ENCODE measurements around the gene TAGLN.

The TAGLN gene

GRCh38 chr11:117199053-117199915 is at the start of gene TAGLN:
TAGLN (plus strand) TSS chr11:117199370; CDS start chr11:117203014, 3,644 bp downstream.
- no peaks in the 10 kb centered on the region for H3K9me3 ChIP-seq (ENCODE audit: control insufficient read depth, insufficient read depth, low read length)
- H3K27me3 ChIP-seq (ENCODE audit: control insufficient read depth, insufficient read depth, low read length): no peaks in the 10 kb centered on the region
- H3K4me3 ChIP-seq (ENCODE audit: low read depth, low read length): peak within 1 kb of the TSS; percentile 74
- H3K4me1 ChIP-seq (ENCODE audit: control insufficient read depth, insufficient read depth, low read length): peaks cover 34% of the 10 kb centered on the region
- H3K36me3 ChIP-seq (ENCODE audit: control insufficient read depth, insufficient read depth, low read length): peaks cover 25% of the 10 kb centered on the region
- H3K9ac ChIP-seq (ENCODE audit: low read depth, low read length): peak within 1 kb of the TSS; percentile 90
- H3K27ac ChIP-seq (ENCODE audit: low read depth, low read length): peak within 1 kb of the TSS; percentile 95

DNA sequence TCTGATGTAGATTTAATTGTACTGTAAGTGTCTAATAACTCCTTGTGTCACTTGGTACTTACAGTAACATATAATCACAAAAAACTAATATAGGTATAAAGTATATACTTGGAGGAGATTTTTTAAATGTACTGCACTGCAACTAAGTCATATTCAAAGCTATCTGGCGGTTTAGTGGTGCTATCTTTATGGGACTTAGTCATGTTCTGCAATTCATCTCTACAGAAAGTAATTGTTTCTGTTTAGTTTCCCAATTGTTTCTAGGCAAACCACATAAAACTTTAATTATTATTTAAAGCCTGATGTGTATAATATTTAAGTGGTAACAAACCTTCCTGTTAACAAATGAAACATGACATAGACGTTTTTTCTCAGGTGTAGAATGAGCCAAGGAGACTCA is 47.1 kb upstream of the TAGLN start:
- Histone ChIP-seq H3K27me3 (ENCODE audit: control insufficient read depth, insufficient read depth, low read length) (no peaks in the 10 kb centered on the region), H3K36me3 (ENCODE audit: control insufficient read depth, insufficient read depth, low read length) (peaks cover 68% of the 10 kb centered on the region), H3K4me1 (ENCODE audit: control insufficient read depth, insufficient read depth, low read length) (no peaks in the 10 kb centered on the region), H3K9ac (ENCODE audit: low read depth, low read length) (no peak overlapping the region), H3K27ac (ENCODE audit: low read depth, low read length) (no peak overlapping the region), H3K4me3 (ENCODE audit: low read depth, low read length) (no peak overlapping the region), H3K9me3 (ENCODE audit: control insufficient read depth, insufficient read depth, low read length) (no peaks in the 10 kb centered on the region)

DNA sequence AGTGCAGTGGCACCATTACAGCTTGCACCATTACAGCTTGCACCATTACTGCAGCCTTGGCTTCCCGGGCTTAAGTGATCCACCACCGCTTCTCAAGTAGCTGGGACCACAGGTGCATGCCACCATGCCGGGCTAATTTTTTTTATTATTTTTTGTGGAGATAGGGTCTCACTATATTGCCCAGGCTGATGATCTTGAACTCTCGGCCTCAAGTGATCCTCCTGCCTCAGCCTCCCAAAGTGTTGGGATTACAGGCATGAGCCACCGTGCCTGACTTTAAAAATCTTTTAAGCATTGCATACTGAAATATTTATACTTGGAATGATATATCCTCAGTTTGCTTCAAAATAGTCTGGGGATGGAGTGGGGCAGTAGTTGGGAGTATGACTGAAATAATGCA is 44.7 kb upstream of the TAGLN start:
- Histone ChIP-seq H3K27me3 (ENCODE audit: control insufficient read depth, insufficient read depth, low read length) (no peaks in the 10 kb centered on the region), H3K4me3 (ENCODE audit: low read depth, low read length) (no peak overlapping the region), H3K36me3 (ENCODE audit: control insufficient read depth, insufficient read depth, low read length) (peaks cover 73% of the 10 kb centered on the region)

GRCh38 chr11:117157507-117157906 is 41.7 kb upstream of the TAGLN start:
- no peaks in the 10 kb centered on the region for H3K27me3 ChIP-seq (ENCODE audit: control insufficient read depth, insufficient read depth, low read length)
- H3K9me3 ChIP-seq (ENCODE audit: control insufficient read depth, insufficient read depth, low read length): no peaks in the 10 kb centered on the region
- H3K4me3 ChIP-seq (ENCODE audit: low read depth, low read length): no peak overlapping the region
- peaks cover 82% of the 10 kb centered on the region for H3K36me3 ChIP-seq (ENCODE audit: control insufficient read depth, insufficient read depth, low read length)
- no peaks in the 10 kb centered on the region for H3K4me1 ChIP-seq (ENCODE audit: control insufficient read depth, insufficient read depth, low read length)
- H3K9ac ChIP-seq (ENCODE audit: low read depth, low read length): no peak overlapping the region
- no peak overlapping the region for H3K27ac ChIP-seq (ENCODE audit: low read depth, low read length)

More for the DNA sequence above, 44.7 kb upstream of the TAGLN start:
- H3K4me1 ChIP-seq (ENCODE audit: control insufficient read depth, insufficient read depth, low read length): no peaks in the 10 kb centered on the region
- H3K27ac ChIP-seq (ENCODE audit: low read depth, low read length): no peak overlapping the region
- no peak overlapping the region for H3K9ac ChIP-seq (ENCODE audit: low read depth, low read length)
- no peaks in the 10 kb centered on the region for H3K9me3 ChIP-seq (ENCODE audit: control insufficient read depth, insufficient read depth, low read length)

- H3K27me3 ChIP-seq (ENCODE audit: control insufficient read depth, insufficient read depth, low read length): no peaks in the 10 kb centered on the region
- no peaks in the 10 kb centered on the region for H3K9me3 ChIP-seq (ENCODE audit: control insufficient read depth, insufficient read depth, low read length)
- no peak overlapping the region for H3K4me3 ChIP-seq (ENCODE audit: low read depth, low read length)
- peaks cover 88% of the 10 kb centered on the region for H3K36me3 ChIP-seq (ENCODE audit: control insufficient read depth, insufficient read depth, low read length)
- H3K9ac ChIP-seq (ENCODE audit: low read depth, low read length): no peak overlapping the region
- H3K4me1 ChIP-seq (ENCODE audit: control insufficient read depth, insufficient read depth, low read length): no peaks in the 10 kb centered on the region
- H3K27ac ChIP-seq (ENCODE audit: low read depth, low read length): no peak overlapping the region
Observed at GRCh38 chr11:117159892-117160291, 39.3 kb upstream of the TAGLN start.

DNA sequence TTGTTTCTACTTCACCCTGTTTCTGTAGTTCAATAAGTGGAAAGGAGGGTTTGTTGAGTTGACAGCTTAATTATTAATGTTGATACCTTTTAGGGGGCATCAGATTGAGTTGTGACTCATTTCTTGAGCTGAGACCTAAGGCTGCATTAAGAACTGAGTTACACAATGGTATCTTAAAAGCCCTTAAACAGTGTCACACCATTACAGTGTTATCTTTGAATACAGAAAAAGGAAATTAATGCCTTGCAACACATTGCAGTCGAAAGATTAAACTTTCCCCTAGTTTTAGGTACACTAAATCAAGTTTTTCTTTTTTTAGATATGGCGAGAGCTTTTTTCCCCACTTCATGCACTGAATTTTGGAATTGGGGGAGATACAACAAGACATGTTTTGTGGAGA is 38.3 kb upstream of the TAGLN start:
- peaks cover 87% of the 10 kb centered on the region for H3K36me3 ChIP-seq (ENCODE audit: control insufficient read depth, insufficient read depth, low read length)

DNA sequence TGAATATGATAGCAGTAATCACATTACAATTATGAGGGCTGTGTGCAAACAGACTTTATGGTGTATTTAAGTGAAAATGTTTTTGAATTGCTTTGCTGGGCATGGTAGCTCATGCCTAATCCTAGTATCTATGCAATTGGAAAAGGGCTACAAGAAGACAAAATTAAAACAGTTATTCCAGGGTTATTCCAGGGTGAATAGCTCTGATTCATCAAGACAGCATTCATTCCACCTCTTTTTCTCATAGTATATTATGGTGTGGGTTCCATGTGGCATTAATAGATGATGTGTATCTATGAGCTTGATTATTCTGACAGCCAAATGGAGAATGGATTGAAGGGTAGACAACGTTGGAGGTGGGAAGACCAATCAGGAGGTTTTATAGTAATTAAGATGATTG is 32.7 kb upstream of the TAGLN start:
- Histone ChIP-seq H3K27ac (ENCODE audit: low read depth, low read length) (no peak overlapping the region), H3K36me3 (ENCODE audit: control insufficient read depth, insufficient read depth, low read length) (peaks cover 94% of the 10 kb centered on the region), H3K4me1 (ENCODE audit: control insufficient read depth, insufficient read depth, low read length) (no peaks in the 10 kb centered on the region)

More for the DNA sequence above, 38.3 kb upstream of the TAGLN start:
- Histone ChIP-seq H3K27me3 (ENCODE audit: control insufficient read depth, insufficient read depth, low read length) (no peaks in the 10 kb centered on the region), H3K4me1 (ENCODE audit: control insufficient read depth, insufficient read depth, low read length) (no peaks in the 10 kb centered on the region), H3K9me3 (ENCODE audit: control insufficient read depth, insufficient read depth, low read length) (no peaks in the 10 kb centered on the region), H3K27ac (ENCODE audit: low read depth, low read length) (no peak overlapping the region), H3K4me3 (ENCODE audit: low read depth, low read length) (no peak overlapping the region), H3K9ac (ENCODE audit: low read depth, low read length) (no peak overlapping the region)

DNA sequence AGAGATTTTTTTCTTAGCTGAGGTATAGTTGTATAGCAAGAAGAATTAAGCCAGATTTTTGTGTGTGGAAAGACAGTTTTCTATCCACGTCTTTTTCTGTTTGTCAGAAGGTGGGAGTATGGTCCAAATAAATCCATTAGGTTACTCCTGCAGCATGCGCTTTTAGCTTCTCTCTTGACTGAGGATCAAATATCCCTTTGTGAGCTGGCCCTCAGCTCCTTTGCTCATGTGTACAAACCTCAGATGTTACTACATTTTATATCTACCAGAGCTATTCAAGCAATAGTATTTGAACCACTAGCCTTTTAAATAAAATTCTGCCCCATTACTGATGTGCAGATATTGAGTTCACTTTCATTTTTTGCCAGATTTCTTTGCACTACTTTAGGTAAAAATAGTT is 29.4 kb upstream of the TAGLN start:
- no peak overlapping the region for H3K9ac ChIP-seq (ENCODE audit: low read depth, low read length)
- no peaks in the 10 kb centered on the region for H3K9me3 ChIP-seq (ENCODE audit: control insufficient read depth, insufficient read depth, low read length)
- no peak overlapping the region for H3K4me3 ChIP-seq (ENCODE audit: low read depth, low read length)
- no peaks in the 10 kb centered on the region for H3K4me1 ChIP-seq (ENCODE audit: control insufficient read depth, insufficient read depth, low read length)
- H3K27me3 ChIP-seq (ENCODE audit: control insufficient read depth, insufficient read depth, low read length): no peaks in the 10 kb centered on the region
- H3K27ac ChIP-seq (ENCODE audit: low read depth, low read length): no peak overlapping the region
- peaks cover 72% of the 10 kb centered on the region for H3K36me3 ChIP-seq (ENCODE audit: control insufficient read depth, insufficient read depth, low read length)

More for the DNA sequence above, 32.7 kb upstream of the TAGLN start:
- H3K4me3 ChIP-seq (ENCODE audit: low read depth, low read length): no peak overlapping the region
- no peaks in the 10 kb centered on the region for H3K9me3 ChIP-seq (ENCODE audit: control insufficient read depth, insufficient read depth, low read length)
- no peaks in the 10 kb centered on the region for H3K27me3 ChIP-seq (ENCODE audit: control insufficient read depth, insufficient read depth, low read length)
- no peak overlapping the region for H3K9ac ChIP-seq (ENCODE audit: low read depth, low read length)

DNA sequence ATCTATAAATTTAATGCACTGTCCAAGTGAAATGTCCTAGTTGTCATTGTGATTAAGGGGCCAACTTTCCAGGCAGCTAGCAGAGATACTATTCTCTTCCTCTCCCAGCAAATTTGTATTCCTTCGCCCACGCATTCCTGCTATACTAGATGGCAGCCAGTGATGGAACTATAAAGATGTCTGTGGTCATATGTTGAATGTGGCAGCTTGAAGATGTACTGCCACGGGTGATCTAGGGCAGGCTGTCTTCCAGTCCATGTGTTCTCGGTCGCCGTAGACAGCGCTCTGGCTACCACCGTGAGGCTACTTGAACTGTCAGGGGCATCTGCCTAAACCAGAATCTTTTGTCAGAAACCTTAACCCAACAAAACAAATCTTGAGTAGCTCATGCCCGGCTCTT is 29.0 kb upstream of the TAGLN start:
- peaks cover 70% of the 10 kb centered on the region for H3K36me3 ChIP-seq (ENCODE audit: control insufficient read depth, insufficient read depth, low read length)
- no peak overlapping the region for H3K9ac ChIP-seq (ENCODE audit: low read depth, low read length)
- H3K27ac ChIP-seq (ENCODE audit: low read depth, low read length): no peak overlapping the region
- no peaks in the 10 kb centered on the region for H3K27me3 ChIP-seq (ENCODE audit: control insufficient read depth, insufficient read depth, low read length)
- no peaks in the 10 kb centered on the region for H3K9me3 ChIP-seq (ENCODE audit: control insufficient read depth, insufficient read depth, low read length)
- H3K4me3 ChIP-seq (ENCODE audit: low read depth, low read length): no peak overlapping the region
- H3K4me1 ChIP-seq (ENCODE audit: control insufficient read depth, insufficient read depth, low read length): no peaks in the 10 kb centered on the region

GRCh38 chr11:117171007-117171403 is 28.2 kb upstream of the TAGLN start:
- H3K27me3 ChIP-seq (ENCODE audit: control insufficient read depth, insufficient read depth, low read length): no peaks in the 10 kb centered on the region
- H3K9ac ChIP-seq (ENCODE audit: low read depth, low read length): no peak overlapping the region
- H3K27ac ChIP-seq (ENCODE audit: low read depth, low read length): peak overlapping the region; percentile 76
- no peak overlapping the region for H3K4me3 ChIP-seq (ENCODE audit: low read depth, low read length)
- peaks cover 63% of the 10 kb centered on the region for H3K36me3 ChIP-seq (ENCODE audit: control insufficient read depth, insufficient read depth, low read length)
- no peaks in the 10 kb centered on the region for H3K9me3 ChIP-seq (ENCODE audit: control insufficient read depth, insufficient read depth, low read length)
- H3K4me1 ChIP-seq (ENCODE audit: control insufficient read depth, insufficient read depth, low read length): no peaks in the 10 kb centered on the region

GRCh38 chr11:117171404-117172061 is 27.6 kb upstream of the TAGLN start:
- Histone ChIP-seq H3K4me3 (ENCODE audit: low read depth, low read length) (no peak overlapping the region), H3K4me1 (ENCODE audit: control insufficient read depth, insufficient read depth, low read length) (no peaks in the 10 kb centered on the region), H3K9me3 (ENCODE audit: control insufficient read depth, insufficient read depth, low read length) (no peaks in the 10 kb centered on the region), H3K36me3 (ENCODE audit: control insufficient read depth, insufficient read depth, low read length) (peaks cover 59% of the 10 kb centered on the region), H3K27me3 (ENCODE audit: control insufficient read depth, insufficient read depth, low read length) (no peaks in the 10 kb centered on the region), H3K27ac (ENCODE audit: low read depth, low read length) (peak overlapping the region; percentile 76), H3K9ac (ENCODE audit: low read depth, low read length) (no peak overlapping the region)

Data from HUES48 (cell line).